Head of caudate nucleus (tissue), 42 donors: ENCODE data around the gene CYLD.

ENCODE experiments used
- DNase-seq, 42 donors: peaks; one replicate each; pipeline versions ENCODE4 v3.0.0 to v3.0.0-alpha.2; 2020 to 2021; ENCODE audit warnings: mixed read lengths in 7 of 42
- intact Hi-C: fragments of 100-400 bp; cut with DNase I; formaldehyde crosslinking; loops from one replicate; pipeline ENCODE4 v1.15.0; 2022

Gene CYLD

GRCh38 chr16:50762241-50762640 is 20.4 kb downstream of the CYLD start:
- DNase-seq = no peak
- intact Hi-C loops = no loop called here

GRCh38 chr16:50763211-50763610 is 21.3 kb downstream of the CYLD start:
- DNase-seq = no peak
- intact Hi-C loops = no loop called here

- intact Hi-C loops = no loop called here
- no peak for DNase-seq
These were observed 23.4 kb downstream of the CYLD start for GRCh38 chr16:50765260-50765659.

GRCh38 chr16:50765861-50766260 is 24.0 kb downstream of the CYLD start:
- no peak for DNase-seq
- intact Hi-C loops = no loop called here

- no peak for DNase-seq
- intact Hi-C loops = no loop called here
These were observed 25.3 kb downstream of the CYLD start for GRCh38 chr16:50767197-50767596.

GRCh38 chr16:50771366-50771765 is 29.5 kb downstream of the CYLD start:
- no peak for DNase-seq
- intact Hi-C loops = no loop called here

- intact Hi-C loops = no loop called here
- no peak for DNase-seq
These were observed 32.5 kb downstream of the CYLD start for GRCh38 chr16:50774405-50774804.

- intact Hi-C loops = no loop called here
- DNase-seq = no peak
These were observed 33.1 kb downstream of the CYLD start for GRCh38 chr16:50774960-50775359.

- no peak for DNase-seq
- intact Hi-C loops = no loop called here
These were observed 34.2 kb downstream of the CYLD start for GRCh38 chr16:50776037-50776436.

- peak in 1 of 42 donors; percentile 17 for DNase-seq
- intact Hi-C loops = no loop called here
These were observed 36.6 kb downstream of the CYLD start for GRCh38 chr16:50778284-50779163.

- intact Hi-C loops = no loop called here
- no peak for DNase-seq
These were observed 39.2 kb downstream of the CYLD start for GRCh38 chr16:50781043-50781442.

- DNase-seq = no peak
- intact Hi-C loops = no loop called here
These were observed 39.6 kb downstream of the CYLD start for GRCh38 chr16:50781518-50781917.

- DNase-seq = no peak
- intact Hi-C loops = no loop called here
These were observed 47.9 kb downstream of the CYLD start for GRCh38 chr16:50789757-50790156.

- DNase-seq = no peak
- intact Hi-C loops = no loop called here
These were observed 49.6 kb downstream of the CYLD start for GRCh38 chr16:50791522-50791921.

GRCh38 chr16:50796829-50797228 is 54.9 kb downstream of the CYLD start:
- no peak for DNase-seq
- intact Hi-C loops = no loop called here

- intact Hi-C loops = no loop called here
- no peak for DNase-seq
These were observed 55.6 kb downstream of the CYLD start for GRCh38 chr16:50797456-50797855.

GRCh38 chr16:50800074-50800473 is 58.2 kb downstream of the CYLD start:
- no peak for DNase-seq
- intact Hi-C loops = loop anchor here (5.0 to 10.0 kb wide), 3 partner anchors 55 to 425 kb away; partner anchors contain the start of gene CYLD

- intact Hi-C loops = loop anchor here (5.0 to 10.0 kb wide), 3 partner anchors 56 to 426 kb away; partner anchors contain the start of gene CYLD
- no peak for DNase-seq
These were observed 59.1 kb downstream of the CYLD start for GRCh38 chr16:50801036-50801435.

GRCh38 chr16:50802000-50802399 is 60.1 kb downstream of the CYLD start:
- DNase-seq = peak in 1 of 42 donors; percentile 19
- intact Hi-C loops = loop anchor here (5.0 to 10.0 kb wide), 3 partner anchors 57 to 427 kb away; partner anchors contain the start of gene CYLD

- intact Hi-C loops = loop anchor here (5.0 to 10.0 kb wide), 3 partner anchors 58 to 428 kb away; partner anchors contain the start of gene CYLD
These were observed 61.1 kb downstream of the CYLD start for GRCh38 chr16:50802961-50803360.

More at GRCh38 chr16:50802961-50803360, 61.1 kb downstream of the CYLD start:
- DNase-seq = peak in 1 of 42 donors; percentile 21
